Superior temporal gyrus (tissue), 1 donor: Measurements from ENCODE around the gene WDR46.

Experiments
- DNase-seq: peaks from one replicate; pipeline ENCODE4 v3.0.0-alpha.2; 2016; ENCODE audit errors: extremely low spot score

WDR46 gene

GRCh38 chr6:33313709-33314514 lies 24.9 kb upstream of the WDR46 start, which contains the start of gene TAPBP:
TAPBP (minus strand) TSS chr6:33314078; CDS start chr6:33314041, 37 bp downstream.
- peak; percentile 54 for DNase-seq

- DNase-seq: peak; percentile 31
These were observed 24.2 kb upstream of the WDR46 start for GRCh38 chr6:33313105-33313708.

- DNase-seq: peak; percentile 64
These were observed 23.5 kb upstream of the WDR46 start for GRCh38 chr6:33312361-33313104.

GRCh38 chr6:33306356-33306755 lies 17.3 kb upstream of the WDR46 start:
- no peak for DNase-seq

- DNase-seq: no peak
These were observed 16.0 kb upstream of the WDR46 start for GRCh38 chr6:33305052-33305451.

- DNase-seq: no peak
These were observed 15.2 kb upstream of the WDR46 start for GRCh38 chr6:33304216-33304615.

- DNase-seq: no peak
These were observed 12.8 kb upstream of the WDR46 start for GRCh38 chr6:33301877-33302276.

GRCh38 chr6:33299237-33299944 lies 10.4 kb upstream of the WDR46 start:
- peak; percentile 96 for DNase-seq

GRCh38 chr6:33298773-33299236 lies 9.8 kb upstream of the WDR46 start, which contains the start of gene RGL2:
RGL2 (minus strand) TSS chr6:33298942; CDS start chr6:33298610, 332 bp downstream.
- DNase-seq: no peak

GRCh38 chr6:33297956-33298772 lies 9.1 kb upstream of the WDR46 start:
- DNase-seq: no peak

GRCh38 chr6:33297406-33297955 lies 8.4 kb upstream of the WDR46 start:
- DNase-seq: no peak

GRCh38 chr6:33296797-33297405 lies 7.9 kb upstream of the WDR46 start:
- no peak for DNase-seq

GRCh38 chr6:33295621-33296369 lies 6.8 kb upstream of the WDR46 start:
- no peak for DNase-seq

- DNase-seq: no peak
These were observed 5.2 kb upstream of the WDR46 start for GRCh38 chr6:33294086-33294823.

GRCh38 chr6:33292996-33293682 lies 4.1 kb upstream of the WDR46 start:
- no peak for DNase-seq

- no peak for DNase-seq
These were observed 1.4 kb upstream of the WDR46 start for GRCh38 chr6:33290459-33290858.

GRCh38 chr6:33289784-33290315 lies 811 bp upstream of the WDR46 start:
- DNase-seq: no peak
